Measurements from ENCODE around the gene LIPM.
"Not testable (repeated sequence)": the region's sequence is repeated elsewhere in the genome, so short reads cannot be mapped to it uniquely, and the experiment has no call there.

The LIPM gene

DNA sequence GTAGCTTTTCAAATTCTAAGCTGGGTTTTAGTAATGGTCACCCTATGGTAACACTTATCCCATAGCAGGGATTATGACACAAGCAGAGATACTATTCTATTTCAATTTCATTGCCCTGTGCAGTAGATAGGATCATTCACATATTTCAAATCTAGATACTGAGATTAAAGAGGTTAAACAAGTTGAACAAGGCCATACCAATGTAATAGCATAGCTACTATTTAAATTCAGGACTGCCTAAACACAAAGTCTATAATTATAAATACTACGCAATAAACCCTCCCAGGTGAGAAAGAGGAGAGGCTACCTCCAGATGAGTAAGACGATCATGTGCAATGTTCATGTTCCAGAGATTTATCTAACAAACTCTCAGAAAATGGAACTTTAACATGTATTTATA, 1.1 kb downstream of the LIPM start:
- no peak for DNase-seq

DNA sequence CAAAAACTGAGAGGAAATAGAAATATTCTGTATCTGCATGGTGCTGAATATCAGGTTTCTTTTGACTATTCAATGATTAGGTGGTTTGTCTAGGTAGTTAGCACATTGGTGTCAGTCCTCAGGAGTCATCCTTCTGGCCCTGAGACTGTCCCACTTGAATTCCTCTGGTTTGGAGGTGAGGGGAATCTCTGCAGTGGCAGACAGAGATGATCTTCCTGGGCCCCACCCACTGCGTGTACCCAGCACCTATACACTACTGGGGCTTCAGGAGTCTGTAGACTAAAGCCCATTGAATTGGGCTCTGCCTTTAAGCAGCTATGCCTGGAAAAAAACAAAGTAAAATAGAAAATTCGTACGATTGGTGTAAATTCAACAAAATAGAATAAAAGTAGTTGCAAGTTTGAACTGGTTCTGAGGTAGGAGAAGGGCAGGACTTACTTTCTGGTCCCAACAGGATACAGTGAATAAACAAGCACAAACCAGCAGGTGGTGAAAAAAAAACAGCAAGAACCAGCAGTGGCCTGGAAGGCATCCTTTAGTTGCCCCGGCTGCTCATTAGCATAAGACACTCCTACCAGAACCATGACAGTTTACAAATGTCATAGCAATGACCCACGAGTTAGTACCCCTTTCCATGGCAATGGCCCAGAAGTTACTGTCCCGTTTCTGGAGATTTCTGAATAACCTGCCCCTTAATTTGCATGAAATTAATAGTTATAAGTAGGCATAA, 1.7 kb downstream of the LIPM start:
- no peak for DNase-seq

DNA sequence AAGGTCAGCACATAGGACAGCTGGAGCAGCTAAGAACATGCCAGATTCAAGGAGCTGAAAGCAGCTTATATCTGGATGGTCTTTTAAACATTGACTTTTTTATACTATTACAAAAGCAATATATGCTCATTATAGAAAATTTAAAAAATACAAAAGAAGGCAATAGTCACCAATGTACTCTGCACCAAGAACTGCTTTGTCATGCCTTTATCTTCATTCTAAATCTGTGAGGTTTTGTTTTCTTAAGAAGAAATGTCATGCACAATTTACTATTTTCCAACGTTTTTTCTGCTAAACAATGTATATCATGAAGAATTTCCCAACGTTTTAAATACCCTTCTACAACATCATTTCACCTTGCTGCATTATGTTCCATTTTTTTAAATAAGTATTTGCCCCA, 2.8 kb downstream of the LIPM start:
- DNase-seq = no peak

- no peak for DNase-seq
Observed at GRCh38 chr10:88805924-88806323, 3.4 kb downstream of the LIPM start.

- no peak for DNase-seq
Observed at GRCh38 chr10:88809621-88810020, 7.1 kb downstream of the LIPM start.

- peak; percentile 69 for DNase-seq
Observed at GRCh38 chr10:88810196-88810961, 7.8 kb downstream of the LIPM start.

DNA sequence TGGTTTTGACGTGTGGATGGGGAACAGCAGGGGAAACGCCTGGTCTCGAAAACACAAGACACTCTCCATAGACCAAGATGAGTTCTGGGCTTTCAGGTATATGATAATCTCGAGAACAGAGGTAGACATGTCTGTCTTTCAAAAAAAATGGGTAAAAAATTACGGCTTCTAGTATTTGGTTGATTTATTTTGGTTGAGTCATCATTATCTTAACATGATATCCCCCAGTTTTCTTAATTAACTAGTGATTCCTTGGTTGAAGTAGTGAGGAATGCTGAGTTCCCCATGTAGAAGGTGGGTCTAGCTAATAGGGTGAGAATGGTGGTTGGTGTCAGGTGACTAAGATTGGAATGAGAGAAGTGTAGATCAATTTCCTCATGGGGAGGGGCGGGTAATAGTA, 10.7 kb downstream of the LIPM start:
- no peak for DNase-seq

DNA sequence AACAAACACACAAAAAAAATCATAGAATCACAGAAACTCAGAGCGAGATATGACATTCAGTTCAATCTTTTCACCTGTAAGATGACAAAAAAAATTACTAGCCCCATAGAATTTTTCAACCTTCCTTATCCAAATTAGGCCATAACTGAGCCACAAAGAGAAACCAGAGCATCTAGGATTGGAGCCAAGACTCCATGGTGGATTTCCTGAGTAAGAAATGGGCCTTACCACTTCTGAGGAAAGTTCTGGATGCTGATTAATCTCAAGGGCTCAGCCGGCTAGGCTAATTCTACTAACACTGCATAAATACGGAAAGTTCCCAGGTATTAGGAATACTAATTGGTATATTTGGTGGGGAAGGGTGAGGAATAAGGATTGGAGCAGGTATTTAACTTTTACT, 16.8 kb downstream of the LIPM start:
- no peak for DNase-seq

GRCh38 chr10:88820748-88821401, 18.3 kb downstream of the LIPM start:
- no peak for DNase-seq

GRCh38 chr10:88826388-88826787, 23.9 kb downstream of the LIPM start:
- DNase-seq = no peak

DNA sequence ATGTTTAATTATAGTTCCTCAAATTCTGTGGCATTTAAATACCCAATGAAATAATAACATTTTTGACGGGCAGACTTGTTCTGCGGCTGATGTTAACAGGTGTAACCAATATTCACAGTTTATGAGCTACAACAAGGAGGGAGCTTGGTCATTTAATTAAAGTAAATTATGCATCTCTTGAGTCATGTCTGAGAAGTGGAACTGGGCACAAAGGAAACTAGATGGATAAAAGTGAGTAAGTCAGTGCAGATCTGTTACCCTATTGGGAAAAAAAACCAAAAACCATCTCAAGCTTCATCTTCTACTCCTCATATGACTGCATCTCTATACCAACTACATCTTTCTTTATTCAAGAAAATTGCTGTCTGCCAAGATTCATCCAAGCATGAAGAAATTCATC, 25.1 kb downstream of the LIPM start:
- no peak for DNase-seq

DNA sequence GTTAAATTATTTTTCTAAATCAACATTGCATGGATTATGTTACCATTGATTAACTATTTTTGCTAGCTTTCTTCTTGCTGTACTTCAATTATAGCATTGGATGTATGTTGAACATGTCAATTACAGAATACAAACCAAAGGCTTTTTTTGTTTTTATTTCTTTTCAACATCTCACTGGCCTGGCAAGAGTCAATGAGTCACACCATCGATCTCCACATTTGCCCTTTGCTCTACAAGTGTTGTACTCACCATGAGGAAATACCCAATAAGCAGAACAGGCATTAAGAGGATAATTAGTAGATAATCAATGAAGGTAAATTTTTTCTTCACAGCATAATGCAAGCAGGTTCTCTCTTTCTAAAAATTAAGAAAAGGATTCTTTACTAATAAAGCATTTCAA, 25.8 kb downstream of the LIPM start:
- DNase-seq = no peak

GRCh38 chr10:88830643-88831268, 28.2 kb downstream of the LIPM start:
- no peak for DNase-seq

DNA sequence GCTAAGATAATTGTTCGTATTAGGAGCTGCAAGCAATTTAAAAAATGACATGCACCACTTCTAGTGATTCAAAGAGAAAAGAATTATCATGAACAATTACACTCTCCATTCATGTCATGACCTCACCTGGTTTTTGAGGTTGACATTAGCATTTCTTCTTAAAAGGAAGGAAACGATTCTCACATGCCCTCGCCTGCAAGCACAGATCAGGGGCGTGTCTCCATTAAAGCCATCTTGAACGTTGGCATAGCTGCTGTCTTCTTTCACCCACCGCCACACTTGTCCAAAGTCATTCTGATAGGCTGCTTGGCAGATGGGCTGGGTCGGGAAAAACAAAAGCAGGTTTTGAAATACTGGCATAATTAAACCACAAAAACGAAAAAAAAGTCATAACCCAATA, 29.2 kb downstream of the LIPM start:
- no peak for DNase-seq

DNA sequence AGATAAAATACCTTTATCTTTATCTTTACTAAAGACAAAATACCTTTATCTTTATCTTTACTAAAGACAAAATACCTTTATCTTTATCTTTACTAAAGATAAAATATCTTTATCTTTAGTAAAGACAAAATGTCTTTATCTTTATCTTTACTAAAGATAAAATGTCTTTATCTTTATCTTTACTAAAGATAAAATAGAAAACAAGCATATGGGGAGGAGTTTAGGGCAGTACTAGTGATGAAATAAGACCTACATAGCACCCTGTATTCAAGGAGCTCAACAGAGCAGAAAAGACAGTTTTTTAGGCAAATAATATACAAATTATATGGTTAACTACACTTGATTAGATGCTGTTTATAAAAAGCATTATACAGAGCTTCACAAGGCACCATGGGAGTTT, 29.8 kb downstream of the LIPM start:
- no peak for DNase-seq

- DNase-seq = no peak
Observed at GRCh38 chr10:88833156-88833555, 30.6 kb downstream of the LIPM start.

GRCh38 chr10:88833723-88834122, 31.2 kb downstream of the LIPM start:
- no peak for DNase-seq

DNA sequence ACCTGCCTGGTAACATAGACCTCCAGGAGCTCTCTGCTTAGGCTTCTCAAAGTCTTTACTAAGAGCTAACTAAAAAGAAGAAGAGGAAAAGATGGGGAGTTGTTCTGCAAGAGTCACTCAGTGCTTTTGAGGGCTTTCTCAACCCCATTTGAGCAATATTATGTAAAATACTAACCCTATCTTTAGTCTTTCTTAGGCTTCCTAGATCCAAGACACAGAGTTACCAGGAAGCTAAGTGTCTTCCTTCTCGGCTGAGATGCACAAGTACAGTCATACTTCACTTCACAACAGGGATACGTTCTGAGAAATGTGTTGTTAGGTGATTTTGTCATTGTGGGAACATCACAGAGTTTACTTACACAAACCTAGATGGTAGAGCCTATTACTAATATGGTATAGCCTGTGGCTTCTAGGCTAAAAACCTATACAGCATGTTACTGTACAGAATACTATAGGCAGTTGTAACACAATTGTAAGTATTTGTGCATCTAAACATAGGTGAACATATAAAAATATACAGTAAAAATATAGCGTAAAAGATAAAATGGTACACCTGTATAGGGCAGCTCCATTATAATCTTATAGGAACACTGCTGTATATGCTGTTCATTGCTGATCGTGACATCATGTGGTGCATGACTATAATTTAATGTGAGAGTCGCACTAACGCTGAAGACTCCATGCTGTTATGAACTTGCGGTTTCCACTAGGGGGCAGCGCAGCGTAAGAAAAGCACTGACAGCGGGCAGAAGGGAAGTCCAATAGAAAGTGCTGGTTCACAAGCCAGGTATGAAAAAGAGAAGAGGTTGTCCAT, 32.8 kb downstream of the LIPM start:
- peak; percentile 80 for DNase-seq

DNA sequence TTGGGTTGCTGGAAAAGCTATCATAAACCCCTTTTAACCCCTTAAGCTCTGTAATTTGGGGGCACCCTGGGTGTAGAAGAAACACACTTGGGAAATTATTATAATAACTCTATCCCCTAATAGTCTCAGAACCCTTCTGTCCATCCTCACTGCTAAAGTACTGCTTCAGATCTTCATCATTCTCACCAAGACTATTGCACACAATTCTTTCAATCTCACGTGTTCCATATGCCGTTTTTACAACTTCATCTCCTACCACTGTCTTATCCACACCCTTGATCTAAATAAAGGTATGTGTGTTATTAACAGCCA, 33.3 kb downstream of the LIPM start:
- DNase-seq = no peak

DNA sequence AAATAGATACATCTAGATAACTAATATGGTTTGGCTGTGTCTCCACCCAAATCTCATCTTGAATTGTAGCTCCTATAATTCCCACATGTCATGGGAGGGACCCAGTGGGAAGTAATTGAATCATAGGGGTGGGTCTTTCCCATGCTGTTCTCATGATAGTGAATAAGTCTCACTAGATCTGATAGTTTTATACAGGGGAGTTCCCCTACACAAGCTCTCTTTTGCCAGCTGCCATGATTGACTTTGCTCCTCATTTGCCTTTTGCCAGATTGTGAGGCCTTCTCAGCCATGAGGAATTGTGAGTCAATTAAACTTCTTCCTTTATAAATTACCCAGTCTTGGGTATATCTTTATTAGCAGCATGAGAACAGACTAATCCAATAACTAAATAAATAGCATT, 35.1 kb downstream of the LIPM start:
- not testable (repeated sequence) for DNase-seq

DNA sequence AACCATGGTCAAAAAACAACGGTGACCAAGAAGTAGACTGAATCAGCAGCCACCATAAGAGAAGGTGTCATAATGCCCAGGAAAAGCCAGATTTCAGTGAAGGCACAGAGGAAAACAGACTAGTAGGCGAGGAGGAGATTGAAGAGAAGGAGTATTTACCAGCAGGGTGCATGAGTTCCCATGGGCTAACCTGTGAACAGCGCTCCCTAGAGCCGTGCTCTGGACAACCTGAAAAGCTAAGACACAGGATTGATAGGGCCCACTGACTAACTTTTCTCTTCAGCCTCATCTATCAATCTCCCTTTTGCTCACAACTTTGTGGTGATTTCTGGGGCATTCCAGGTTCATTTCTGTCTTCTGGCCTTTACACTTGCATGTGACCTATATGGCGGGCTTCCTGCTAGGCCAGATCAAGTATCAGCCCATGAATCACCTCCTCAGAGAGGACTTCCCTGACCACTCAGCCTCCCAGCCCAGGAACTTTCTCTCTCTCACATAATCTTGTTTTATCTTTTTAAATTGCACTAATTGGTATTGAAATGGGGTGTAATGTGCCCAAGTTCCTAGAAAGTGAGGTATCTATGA, 36.3 kb downstream of the LIPM start:
- DNase-seq = no peak

GRCh38 chr10:88840104-88840503, 37.6 kb downstream of the LIPM start:
- DNase-seq = no peak

DNA sequence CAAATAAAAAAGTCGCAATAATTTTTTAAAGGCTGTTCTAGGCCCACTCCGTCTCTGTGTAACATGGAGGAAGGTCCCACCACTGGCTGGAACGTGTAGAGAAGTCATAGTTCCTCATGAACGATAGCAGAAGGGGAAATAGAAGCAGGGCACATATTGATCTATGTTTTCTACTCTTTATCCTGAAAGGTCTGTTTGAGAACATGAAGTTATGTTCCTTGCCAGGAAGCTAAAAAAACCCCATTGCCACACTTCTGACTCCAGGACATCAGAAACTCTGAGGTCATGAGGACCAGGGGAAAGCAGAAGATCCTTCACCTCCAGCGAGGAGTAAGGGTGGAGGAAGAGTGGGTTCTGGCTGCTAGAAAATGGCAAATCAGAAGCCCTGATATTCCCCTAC, 38.4 kb downstream of the LIPM start:
- no peak for DNase-seq

Measured in NCI-H2227 treated with DMSO at 0.1 percent for 48 hours (cell line).